ENCODE measurements around the gene TMPRSS3. TPM values are rescaled to one million over a fixed set of nuclear protein-coding genes. Genes with fewer than 3 reads are reported as not detected.

TMPRSS3 gene
- total RNA-seq, 1 donor from 2014 or later = not detected

DNA sequence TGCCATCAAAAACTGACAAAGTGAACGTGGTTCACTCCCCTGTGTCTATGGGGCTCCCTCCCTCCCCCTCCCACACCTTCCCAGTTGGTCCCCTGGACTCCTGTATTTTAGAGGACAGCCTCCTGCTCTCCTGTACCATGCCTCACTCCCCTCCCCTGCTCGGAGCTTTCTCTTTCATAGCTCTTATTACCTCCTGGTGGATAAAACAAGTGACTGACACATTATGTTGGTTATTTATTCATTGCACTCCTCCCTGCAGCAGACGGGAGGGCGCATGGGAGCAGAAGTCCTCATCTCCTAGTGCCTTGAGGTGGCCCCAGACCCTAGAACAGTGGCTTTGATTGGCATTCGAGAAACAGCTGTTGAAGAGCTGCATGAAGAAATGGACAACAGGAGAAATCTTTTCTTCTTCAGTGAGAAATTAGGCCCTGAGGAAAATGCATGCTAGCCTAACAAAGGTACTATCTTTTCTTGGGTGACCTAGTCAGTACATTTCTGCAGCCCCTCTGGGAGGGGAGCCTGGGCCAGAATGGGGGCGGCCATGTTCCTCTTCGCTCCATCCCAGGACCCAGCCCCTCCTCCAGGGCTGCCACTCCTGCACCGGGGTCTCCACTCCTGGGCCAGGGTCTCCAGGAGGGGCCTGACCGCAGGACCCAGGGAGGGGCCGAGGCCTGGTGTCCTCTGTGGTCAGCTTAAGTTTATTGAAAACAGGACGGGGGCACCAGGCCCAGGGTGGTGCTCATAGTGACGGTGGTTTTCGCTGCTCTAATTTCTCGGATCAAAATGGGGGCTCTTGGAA lies 28.3 kb downstream of the TMPRSS3 start:
- H3K4me1 Mint-ChIP-seq = no peaks in the 10 kb centered on the region
- H3K4me3 Mint-ChIP-seq = no peak overlapping the region
- POLR2A ChIA-PET = no interaction called here
- DNase-seq (no peak), ATAC-seq (ENCODE audit: low read depth) (no peak)
- no peak overlapping the region for H3K27ac Mint-ChIP-seq
- no peaks in the 10 kb centered on the region for H3K36me3 Mint-ChIP-seq (ENCODE audit: low read depth)
- H3K9me3 Mint-ChIP-seq = no peaks in the 10 kb centered on the region
- CTCF ChIA-PET = interaction anchor here (0.5 kb wide), 1 partner anchor 31 kb away, joined by 3 read pairs; no protein-coding TSS in a partner anchor
- TF ChIP-seq, protein P1, sequence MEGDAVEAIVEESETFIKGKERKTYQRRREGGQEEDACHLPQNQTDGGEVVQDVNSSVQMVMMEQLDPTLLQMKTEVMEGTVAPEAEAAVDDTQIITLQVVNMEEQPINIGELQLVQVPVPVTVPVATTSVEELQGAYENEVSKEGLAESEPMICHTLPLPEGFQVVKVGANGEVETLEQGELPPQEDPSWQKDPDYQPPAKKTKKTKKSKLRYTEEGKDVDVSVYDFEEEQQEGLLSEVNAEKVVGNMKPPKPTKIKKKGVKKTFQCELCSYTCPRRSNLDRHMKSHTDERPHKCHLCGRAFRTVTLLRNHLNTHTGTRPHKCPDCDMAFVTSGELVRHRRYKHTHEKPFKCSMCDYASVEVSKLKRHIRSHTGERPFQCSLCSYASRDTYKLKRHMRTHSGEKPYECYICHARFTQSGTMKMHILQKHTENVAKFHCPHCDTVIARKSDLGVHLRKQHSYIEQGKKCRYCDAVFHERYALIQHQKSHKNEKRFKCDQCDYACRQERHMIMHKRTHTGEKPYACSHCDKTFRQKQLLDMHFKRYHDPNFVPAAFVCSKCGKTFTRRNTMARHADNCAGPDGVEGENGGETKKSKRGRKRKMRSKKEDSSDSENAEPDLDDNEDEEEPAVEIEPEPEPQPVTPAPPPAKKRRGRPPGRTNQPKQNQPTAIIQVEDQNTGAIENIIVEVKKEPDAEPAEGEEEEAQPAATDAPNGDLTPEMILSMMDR (IDR thresholded peaks at IDR 0.05) = no peak
- peaks cover 24% of the 10 kb centered on the region for H3K27me3 Mint-ChIP-seq
- intact Hi-C loops (cut with micrococcal nuclease) = no loop called here

DNA sequence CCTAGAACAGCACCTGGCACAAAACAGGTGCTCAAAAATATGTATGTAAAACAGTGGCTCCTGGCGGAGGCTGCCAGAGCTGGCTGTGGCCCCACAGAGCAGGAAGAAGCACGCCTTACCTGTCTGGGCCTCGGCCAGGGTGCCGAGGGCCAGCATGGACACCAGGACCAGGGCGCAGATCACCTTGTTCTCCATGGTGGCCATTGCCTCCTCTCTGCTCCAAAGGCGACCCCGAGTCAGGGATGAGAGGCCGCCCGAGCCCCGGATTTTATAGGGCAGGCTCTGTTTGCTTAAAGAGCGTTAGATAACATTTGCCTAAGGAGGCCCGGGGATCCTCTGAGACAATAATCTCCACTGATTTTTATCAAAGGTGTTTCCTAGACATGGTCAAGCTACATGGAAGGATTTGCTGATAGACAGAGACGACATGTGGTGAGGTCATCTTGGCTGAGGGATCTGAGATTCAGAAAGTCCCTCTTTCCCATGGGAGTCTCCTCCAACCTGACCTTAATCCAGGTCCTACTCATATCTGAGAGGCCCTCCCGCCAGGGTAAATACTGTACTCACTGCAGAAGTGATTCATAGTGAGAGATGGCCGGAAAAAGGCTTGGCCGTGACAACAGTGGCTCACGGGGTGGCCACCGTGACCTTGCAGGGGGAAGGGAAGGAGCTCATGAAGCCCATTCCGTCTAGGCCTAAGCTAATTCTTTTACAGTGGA lies 29.4 kb downstream of the TMPRSS3 start, which contains the start of gene TFF1:
TSS of gene TFF1 (minus strand) at position 244 of the 719 bp plus-strand sequence. CDS start at position 204, 40 bp downstream.
- H3K27ac Mint-ChIP-seq = no peak within 1 kb of the TSS
- no peaks in the 10 kb centered on the region for H3K9me3 Mint-ChIP-seq
- no peaks in the 10 kb centered on the region for H3K36me3 Mint-ChIP-seq (ENCODE audit: low read depth)
- peaks cover 2% of the 10 kb centered on the region for H3K4me1 Mint-ChIP-seq
- peaks cover 30% of the 10 kb centered on the region for H3K27me3 Mint-ChIP-seq
- CTCF ChIA-PET = interaction anchor here (0.5 kb wide), 1 partner anchor 29 kb away, joined by 3 read pairs; no protein-coding TSS in a partner anchor
- intact Hi-C loops (cut with micrococcal nuclease) = no loop called here
- POLR2A ChIA-PET = no interaction called here
- no peak within 1 kb of the TSS for H3K4me3 Mint-ChIP-seq
- TF ChIP-seq, protein P1 (IDR thresholded peaks at IDR 0.05) = no peak
- no peak for ATAC-seq (ENCODE audit: low read depth)
- no peak for DNase-seq

DNA sequence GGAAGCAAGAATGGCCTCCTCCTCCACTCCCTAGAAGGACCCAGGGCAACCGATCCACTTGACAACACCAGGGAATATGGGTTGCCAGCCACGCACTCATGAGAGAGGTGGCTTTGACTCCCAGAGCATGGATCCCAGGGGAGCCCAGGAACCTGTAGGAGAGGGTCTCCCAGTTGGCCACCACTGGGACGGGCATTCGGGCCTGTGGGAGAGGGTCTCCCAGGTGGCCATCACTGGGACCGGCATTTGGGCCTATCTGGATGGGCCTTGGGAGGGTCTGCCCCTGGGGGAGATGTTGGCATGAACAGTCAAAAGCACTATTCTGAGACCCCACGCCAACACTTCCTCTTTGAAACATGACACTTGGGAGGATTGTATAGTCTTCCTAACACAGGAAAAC lies 30.1 kb downstream of the TMPRSS3 start:
- POLR2A ChIA-PET = no interaction called here
- peaks cover 26% of the 10 kb centered on the region for H3K27me3 Mint-ChIP-seq
- H3K9me3 Mint-ChIP-seq = no peaks in the 10 kb centered on the region
- no peak for DNase-seq
- intact Hi-C loops (cut with micrococcal nuclease) = no loop called here
- H3K4me3 Mint-ChIP-seq = no peak overlapping the region
- H3K27ac Mint-ChIP-seq = no peak overlapping the region
- CTCF ChIA-PET = no interaction called here
- TF ChIP-seq, protein P1 (IDR thresholded peaks at IDR 0.05) = no peak
- no peaks in the 10 kb centered on the region for H3K36me3 Mint-ChIP-seq (ENCODE audit: low read depth)
- ATAC-seq (ENCODE audit: low read depth) = no peak
- peaks cover 2% of the 10 kb centered on the region for H3K4me1 Mint-ChIP-seq

DNA sequence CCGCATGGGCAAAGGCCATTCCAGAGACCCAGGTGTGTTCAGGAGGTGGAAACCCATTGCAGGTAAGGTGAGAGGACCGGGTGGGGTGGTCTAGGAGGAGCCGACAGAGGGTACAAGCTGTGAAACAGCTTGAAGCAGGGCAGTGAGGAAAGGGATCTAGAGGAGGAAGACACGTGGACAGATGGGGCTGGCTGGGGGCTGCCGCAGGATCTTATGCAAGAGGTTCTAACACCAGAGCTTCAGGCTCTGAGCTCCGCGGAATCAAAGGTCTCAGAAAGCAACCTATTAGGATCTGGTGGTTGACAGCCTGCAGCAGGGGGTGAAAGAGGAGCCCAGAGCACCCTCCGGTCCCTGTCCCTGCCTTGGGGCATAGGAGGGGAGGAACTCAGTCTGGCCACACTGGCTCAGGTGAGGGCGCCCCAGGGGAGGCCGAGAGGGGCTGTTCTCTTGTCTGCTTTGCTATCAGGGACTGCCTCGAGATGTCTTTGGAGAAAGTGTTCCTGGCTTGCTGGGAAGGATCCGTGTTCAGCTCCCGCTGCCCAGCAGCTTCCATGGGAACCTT lies 31.5 kb downstream of the TMPRSS3 start:
- TF ChIP-seq, protein P1 (IDR thresholded peaks at IDR 0.05) = no peak
- Mint-ChIP-seq H3K9me3 (no peaks in the 10 kb centered on the region), H3K4me3 (no peak overlapping the region), H3K4me1 (peaks cover 2% of the 10 kb centered on the region), H3K36me3 (ENCODE audit: low read depth) (no peaks in the 10 kb centered on the region), H3K27ac (no peak overlapping the region), H3K27me3 (peaks cover 26% of the 10 kb centered on the region)
- intact Hi-C loops (cut with micrococcal nuclease) = no loop called here
- ChIA-PET CTCF (no interaction called here), POLR2A (no interaction called here)
- no peak for ATAC-seq (ENCODE audit: low read depth)
- no peak for DNase-seq

DNA sequence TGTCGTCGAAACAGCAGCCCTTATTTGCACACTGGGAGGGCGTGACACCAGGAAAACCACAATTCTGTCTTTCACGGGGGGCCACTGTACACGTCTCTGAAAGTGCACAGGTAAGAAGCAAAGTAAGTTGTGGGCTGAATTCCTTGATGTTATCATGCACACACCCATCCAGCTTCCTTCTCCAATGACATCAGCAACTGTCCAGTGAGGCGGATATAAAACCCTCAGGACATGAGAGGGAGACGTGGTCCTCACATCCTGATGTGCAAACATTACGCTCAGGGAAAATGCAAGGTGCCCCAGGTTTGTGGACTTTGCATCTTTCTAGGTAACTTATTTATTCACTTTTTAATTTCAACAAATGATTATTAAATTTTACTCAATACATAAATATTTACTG lies 32.5 kb downstream of the TMPRSS3 start:
- TF ChIP-seq, protein P1 (IDR thresholded peaks at IDR 0.05) = no peak
- Mint-ChIP-seq H3K4me1 (peaks cover 2% of the 10 kb centered on the region), H3K27ac (no peak overlapping the region), H3K9me3 (no peaks in the 10 kb centered on the region), H3K27me3 (peaks cover 27% of the 10 kb centered on the region), H3K4me3 (no peak overlapping the region), H3K36me3 (ENCODE audit: low read depth) (no peaks in the 10 kb centered on the region)
- CTCF ChIA-PET = no interaction called here
- intact Hi-C loops (cut with micrococcal nuclease) = no loop called here
- no peak for ATAC-seq (ENCODE audit: low read depth)
- no peak for DNase-seq
- POLR2A ChIA-PET = interaction anchor here (0.7 kb wide), 1 partner anchor 49 kb away, joined by 3 read pairs; no protein-coding TSS in a partner anchor
